Right lobe of liver (tissue), 6 donors: ENCODE measurements around the gene VPS13A. TPM values are rescaled to one million over a fixed set of nuclear protein-coding genes. Genes with fewer than 3 reads are reported as not detected.

Source experiments
- ATAC-seq, 4 donors: fragments of 200-7000 bp; cut with Tn5 transposase; one replicate each; pipeline ENCODE4 v1.9.1; 2020; ENCODE audit warnings: mild to moderate bottlenecking in 4 of 4, moderate library complexity in 4 of 4
- DNase-seq, 3 donors: peaks; one replicate each; pipeline ENCODE4 v3.0.0-alpha.2; 2020
- H3K27ac ChIP-seq, 3 donors: fragments of 200-600 bp; one replicate each; pipeline ENCODE4 v1.8.0; 2022
- H3K27me3 ChIP-seq, 2 donors: fragments of 200-600 bp; one replicate each; pipeline ENCODE4 v1.8.0; 2022
- H3K36me3 ChIP-seq, 4 donors: fragments of 200-600 bp; sonication (generic) in 1 of 4; one replicate each; pipeline versions ENCODE4 v1.5.1 to v1.8.0; 2017 to 2022; ENCODE audit warnings: control low read depth in 1 of 4
- H3K4me1 ChIP-seq, 4 donors: fragments of 200-600 bp; sonication (generic) in 1 of 4; one replicate each; pipeline versions ENCODE4 v1.5.1 to v1.8.0; 2017 to 2022; ENCODE audit warnings: control low read depth in 1 of 4
- H3K4me3 ChIP-seq, 3 donors: fragments of 200-600 bp; one replicate each; pipeline ENCODE4 v1.8.0; 2022
- H3K9me3 ChIP-seq, 4 donors: fragments of 200-600 bp; sonication (generic) in 1 of 4; one replicate each; pipeline versions ENCODE4 v1.5.1 to v1.8.0; 2017 to 2022; ENCODE audit warnings: control low read depth in 1 of 4
- POLR2A ChIP-seq: fragments of 450-650 bp; IDR thresholded peaks from one replicate; pipeline ENCODE4 v1.6.1; 2017; ENCODE audit warnings: antibody characterized with exemption, mild to moderate bottlenecking
- WGBS: methylation state at CpG from one replicate; pipeline ENCODE4 v1.1.6; 2018; ENCODE audit warnings: low coverage, low lambda C conversion rate; ENCODE audit not compliant: insufficient coverage; ENCODE audit errors: missing lambda C conversion rate; 5-methylcytosine and 5-hydroxymethylcytosine counted together
- intact Hi-C, 2 donors: fragments of 100-400 bp; cut with DNase I; formaldehyde crosslinking; loops; one replicate each; pipeline versions ENCODE4 v1.11.2 to v1.14.1; 2022
- total RNA-seq, 6 experiments: library from RNA; depleted of rRNA in 2 of 6; stranded (reverse); fragments of >200 nt in 2 of 6; fragmentation: NEBNext Ultra II Directional in 3 of 6; extraction: Animal tissue kit (Norgen Biotek cat#: 25700) in 3 of 6; gene quantifications; one replicate each; pipeline versions ENCODE4 v1.1.0 to v1.2.4, GENCODE V29; 2016 to 2023
- TF ChIP-seq, protein P1 (sequence below), 4 donors: fragments of 200-600 bp in 3 of 4; fragments of 450-650 bp in 1 of 4; IDR thresholded peaks; one replicate each; pipeline versions ENCODE4 v1.5.1 to v1.8.0; 2016 to 2022; ENCODE audit warnings: antibody characterized with exemption in 4 of 4, mild to moderate bottlenecking in 2 of 4
- donor health status: DM: no; HTN: yes; CAD: no.
- donor health status: DM: no; HTN: no; CAD: no.
- donor health status: DM: no; HTN: no; CAD: no.
- donor health status: DM: no; HTN: yes; CAD: no.
- donor health status: DM: no; HTN: yes; CAD: no.

VPS13A gene
- total RNA-seq, 6 experiments from 2014 or later, result 13.1 to 26.5 (median 20.0) TPM

DNA sequence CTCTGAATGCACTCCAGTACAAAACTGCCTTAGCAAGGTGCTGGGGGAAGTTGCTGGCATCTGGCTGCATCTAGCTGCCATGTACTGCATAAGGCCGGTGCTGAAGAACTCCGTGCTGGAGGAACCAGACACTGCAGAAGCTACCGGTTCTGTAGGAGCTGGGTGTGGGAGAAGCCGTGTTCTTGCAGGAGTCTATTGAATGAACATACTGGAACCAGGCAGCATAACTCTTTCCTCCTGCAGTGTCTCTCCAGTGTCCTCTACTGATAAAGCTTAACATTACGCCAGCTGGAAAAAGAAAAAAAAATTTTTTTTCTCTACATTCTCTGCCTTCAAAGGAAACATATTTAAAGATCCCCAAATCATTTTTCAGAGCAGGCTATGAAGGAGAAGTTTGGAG is 38.5 kb downstream of the VPS13A start:
- Histone ChIP-seq H3K27ac (no peak overlapping the region), H3K36me3 (peaks cover 0 to 15% (median 0%) of the 10 kb centered on the region in 4 donors), H3K27me3 (no peaks in the 10 kb centered on the region), H3K4me1 (no peaks in the 10 kb centered on the region), H3K9me3 (no peaks in the 10 kb centered on the region), H3K4me3 (no peak overlapping the region)
- ATAC-seq, result peak in 3 of 4 donors; percentile 45 to 47 (median 47)
- DNase-seq, result no peak
- WGBS, result 79% methylated on average over 3 of the region's 5 CpGs
- intact Hi-C loops, result no loop called here
- TF ChIP-seq POLR2A, result no peak
- TF ChIP-seq, protein P1, sequence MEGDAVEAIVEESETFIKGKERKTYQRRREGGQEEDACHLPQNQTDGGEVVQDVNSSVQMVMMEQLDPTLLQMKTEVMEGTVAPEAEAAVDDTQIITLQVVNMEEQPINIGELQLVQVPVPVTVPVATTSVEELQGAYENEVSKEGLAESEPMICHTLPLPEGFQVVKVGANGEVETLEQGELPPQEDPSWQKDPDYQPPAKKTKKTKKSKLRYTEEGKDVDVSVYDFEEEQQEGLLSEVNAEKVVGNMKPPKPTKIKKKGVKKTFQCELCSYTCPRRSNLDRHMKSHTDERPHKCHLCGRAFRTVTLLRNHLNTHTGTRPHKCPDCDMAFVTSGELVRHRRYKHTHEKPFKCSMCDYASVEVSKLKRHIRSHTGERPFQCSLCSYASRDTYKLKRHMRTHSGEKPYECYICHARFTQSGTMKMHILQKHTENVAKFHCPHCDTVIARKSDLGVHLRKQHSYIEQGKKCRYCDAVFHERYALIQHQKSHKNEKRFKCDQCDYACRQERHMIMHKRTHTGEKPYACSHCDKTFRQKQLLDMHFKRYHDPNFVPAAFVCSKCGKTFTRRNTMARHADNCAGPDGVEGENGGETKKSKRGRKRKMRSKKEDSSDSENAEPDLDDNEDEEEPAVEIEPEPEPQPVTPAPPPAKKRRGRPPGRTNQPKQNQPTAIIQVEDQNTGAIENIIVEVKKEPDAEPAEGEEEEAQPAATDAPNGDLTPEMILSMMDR (IDR thresholded peaks at IDR 0.05), result peak in 3 of 4 donors; percentile 16 to 32 (median 24)

DNA sequence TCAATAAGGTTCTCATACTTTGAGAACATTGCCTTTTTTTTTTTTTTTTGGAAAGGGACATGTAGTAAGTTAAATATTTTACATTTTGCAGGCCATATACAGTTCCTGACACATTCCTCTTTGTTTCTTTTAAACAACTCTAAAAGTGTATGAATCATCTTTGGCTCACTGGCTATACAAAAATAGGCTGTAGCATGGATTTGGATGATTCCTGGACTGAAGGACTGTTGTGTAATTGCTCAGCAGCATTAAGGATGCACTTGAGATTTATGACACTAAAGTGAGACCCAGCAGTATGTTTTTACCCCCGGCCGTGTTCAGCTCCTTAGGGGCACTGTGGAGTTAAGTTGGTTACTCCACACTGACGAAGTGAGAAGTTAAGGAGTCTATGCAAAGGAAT is 41.3 kb downstream of the VPS13A start:
- no peak for DNase-seq
- intact Hi-C loops, result no loop called here

DNA sequence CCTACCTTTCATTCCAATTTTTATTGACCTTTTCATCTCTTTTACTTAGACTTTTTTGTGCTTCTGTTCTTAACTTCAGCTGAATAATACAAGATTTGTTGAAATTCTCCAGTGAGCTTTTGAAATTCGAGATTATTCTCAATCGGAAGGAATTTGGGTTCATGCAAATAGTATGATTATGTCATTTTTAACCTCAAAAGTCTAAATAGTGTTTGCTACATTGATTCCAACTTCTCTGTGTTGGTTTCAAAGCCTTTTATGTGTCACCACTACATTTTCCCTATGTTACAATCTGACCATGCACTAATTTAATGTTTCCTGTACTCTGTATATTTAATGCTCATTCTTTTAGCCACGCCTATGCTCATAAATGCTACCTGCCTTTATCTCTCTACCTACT is 44.1 kb downstream of the VPS13A start:
- DNase-seq (no peak), ATAC-seq (no peak)
- H3K4me1 ChIP-seq, result no peaks in the 10 kb centered on the region
- H3K9me3 ChIP-seq, result no peaks in the 10 kb centered on the region
- 80% methylated on average over 3 of the region's 3 CpGs for WGBS
- H3K36me3 ChIP-seq, result peaks cover 0 to 23% (median 2%) of the 10 kb centered on the region in 4 donors
- no peak overlapping the region for H3K27ac ChIP-seq
- H3K4me3 ChIP-seq, result no peak overlapping the region
- intact Hi-C loops, result no loop called here
- H3K27me3 ChIP-seq, result no peaks in the 10 kb centered on the region
- TF ChIP-seq POLR2A, result no peak
- TF ChIP-seq, protein P1 (IDR thresholded peaks at IDR 0.05), result no peak

More for the DNA sequence above, 41.3 kb downstream of the VPS13A start:
- Histone ChIP-seq H3K36me3 (peaks cover 0 to 24% (median 0%) of the 10 kb centered on the region in 4 donors), H3K9me3 (no peaks in the 10 kb centered on the region), H3K27ac (no peak overlapping the region), H3K4me1 (no peaks in the 10 kb centered on the region), H3K27me3 (no peaks in the 10 kb centered on the region), H3K4me3 (no peak overlapping the region)
- TF ChIP-seq, protein P1 (IDR thresholded peaks at IDR 0.05), result no peak
- no peak for TF ChIP-seq POLR2A
- ATAC-seq, result no peak
- WGBS, result 93% methylated on average over 3 of the region's 3 CpGs

DNA sequence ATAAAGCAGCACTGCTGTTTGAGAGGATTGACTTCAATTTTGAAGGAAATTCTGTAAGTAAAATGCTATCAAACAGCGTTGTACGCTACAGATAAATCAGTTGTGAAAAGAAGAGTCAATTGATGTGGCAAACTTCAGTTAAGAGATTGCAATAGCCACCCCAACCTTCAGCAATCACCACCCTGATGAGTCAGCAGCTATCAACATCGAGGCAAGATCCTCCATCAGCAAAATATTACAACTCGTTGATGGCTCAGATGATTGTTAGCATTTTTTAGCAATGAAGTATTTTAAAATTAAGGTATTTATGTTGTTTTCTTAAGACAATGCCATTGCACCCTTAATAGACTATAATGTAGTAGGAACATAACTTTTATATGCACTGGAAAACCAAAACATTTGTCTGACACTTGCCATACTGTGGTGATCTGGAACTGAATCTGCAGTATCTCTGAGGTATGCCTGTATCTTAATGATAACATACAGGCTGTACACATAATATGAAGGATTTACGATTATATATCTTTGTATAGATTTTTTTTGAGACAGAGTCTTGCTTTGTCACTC is 47.5 kb downstream of the VPS13A start:
- peaks cover 0 to 39% (median 3%) of the 10 kb centered on the region in 4 donors for H3K36me3 ChIP-seq
- TF ChIP-seq POLR2A, result no peak
- TF ChIP-seq, protein P1 (IDR thresholded peaks at IDR 0.05), result no peak
- H3K9me3 ChIP-seq, result no peaks in the 10 kb centered on the region
- DNase-seq (no peak), ATAC-seq (no peak)
- no peak overlapping the region for H3K4me3 ChIP-seq
- no peaks in the 10 kb centered on the region for H3K4me1 ChIP-seq
- no peaks in the 10 kb centered on the region for H3K27me3 ChIP-seq
- intact Hi-C loops, result no loop called here
- H3K27ac ChIP-seq, result no peak overlapping the region
- 77% methylated on average over 5 of the region's 5 CpGs for WGBS
